Upper lobe of left lung (tissue), 4 donors: ENCODE data around the gene TBC1D19.

Experiments used
- CTCF ChIP-seq, 6 experiments: fragments of 450-650 bp in 4 of 6; fragments of 200-600 bp in 2 of 6; sonication (generic) in 2 of 6; IDR thresholded peaks; one replicate each; pipeline ENCODE4 v1.5.1; 2016 to 2019; ENCODE audit warnings: antibody characterized with exemption in 6 of 6
- EP300 ChIP-seq, 4 donors: sonication (generic); formaldehyde crosslinking; IDR thresholded peaks; one replicate each; pipeline ENCODE4 v1.5.1; 2017; ENCODE audit warnings: antibody characterized with exemption in 4 of 4, control low read depth in 2 of 4
- POLR2A ChIP-seq, 4 donors: fragments of 450-650 bp; IDR thresholded peaks; one replicate each; pipeline ENCODE4 v1.5.1; 2016 to 2017; ENCODE audit warnings: antibody characterized with exemption in 4 of 4, mild to moderate bottlenecking in 2 of 4

- TF ChIP-seq CTCF (IDR thresholded peaks at IDR 0.05), result no peak
- TF ChIP-seq POLR2A (IDR thresholded peaks at IDR 0.05), result no peak
- no peak for TF ChIP-seq EP300 (IDR thresholded peaks at IDR 0.05)
These were observed 4.7 kb upstream of the TBC1D19 start for GRCh38 chr4:26579169-26579568.
